ENCODE measurements around the gene NPAS3.

GRCh38 chr14:33707716-33708115 is 769.0 kb downstream of the NPAS3 start:
- no peak for TF ChIP-seq POLR2A (IDR thresholded peaks at IDR 0.05)
- TF ChIP-seq, protein P1, sequence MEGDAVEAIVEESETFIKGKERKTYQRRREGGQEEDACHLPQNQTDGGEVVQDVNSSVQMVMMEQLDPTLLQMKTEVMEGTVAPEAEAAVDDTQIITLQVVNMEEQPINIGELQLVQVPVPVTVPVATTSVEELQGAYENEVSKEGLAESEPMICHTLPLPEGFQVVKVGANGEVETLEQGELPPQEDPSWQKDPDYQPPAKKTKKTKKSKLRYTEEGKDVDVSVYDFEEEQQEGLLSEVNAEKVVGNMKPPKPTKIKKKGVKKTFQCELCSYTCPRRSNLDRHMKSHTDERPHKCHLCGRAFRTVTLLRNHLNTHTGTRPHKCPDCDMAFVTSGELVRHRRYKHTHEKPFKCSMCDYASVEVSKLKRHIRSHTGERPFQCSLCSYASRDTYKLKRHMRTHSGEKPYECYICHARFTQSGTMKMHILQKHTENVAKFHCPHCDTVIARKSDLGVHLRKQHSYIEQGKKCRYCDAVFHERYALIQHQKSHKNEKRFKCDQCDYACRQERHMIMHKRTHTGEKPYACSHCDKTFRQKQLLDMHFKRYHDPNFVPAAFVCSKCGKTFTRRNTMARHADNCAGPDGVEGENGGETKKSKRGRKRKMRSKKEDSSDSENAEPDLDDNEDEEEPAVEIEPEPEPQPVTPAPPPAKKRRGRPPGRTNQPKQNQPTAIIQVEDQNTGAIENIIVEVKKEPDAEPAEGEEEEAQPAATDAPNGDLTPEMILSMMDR (IDR thresholded peaks at IDR 0.05): no peak
